ENCODE data around the gene ZNF69.
"Not testable (repeated sequence)": the region's sequence is repeated elsewhere in the genome, so short reads cannot be mapped to it uniquely, and the experiment has no call there.

ZNF69 gene

GRCh38 chr19:11887611-11888531 is at the start of gene ZNF69:
Gene ZNF69 (plus strand): TSS chr19:11887782. CDS start chr19:11887924, 142 bp downstream.
- H3K36me3 ChIP-seq, result no peaks in the 10 kb centered on the region
- H3K27ac ChIP-seq, result peak within 1 kb of the TSS; percentile 93 to 95

GRCh38 chr19:11843722-11844121 is 43.9 kb upstream of the ZNF69 start:
- H3K36me3 ChIP-seq, result no peaks in the 10 kb centered on the region
- no peak overlapping the region for H3K4me3 ChIP-seq
- no peak overlapping the region for H3K27ac ChIP-seq
- no peak for TF ChIP-seq CTCF (IDR thresholded peaks at IDR 0.05)
- peaks cover 0 to 3% (median 0%) of the 10 kb centered on the region in 3 donors for H3K9me3 ChIP-seq
- intact Hi-C loops (cut with DNase I; ENCODE audit: low total_unique reads), result no loop called here
- peaks cover 0 to 6% (median 2%) of the 10 kb centered on the region in 4 donors for H3K4me1 ChIP-seq
- DNase-seq, result no peak
- H3K27me3 ChIP-seq, result no peaks in the 10 kb centered on the region

More at GRCh38 chr19:11887611-11888531, at the start of gene ZNF69:
- H3K4me3 ChIP-seq, result peak within 1 kb of the TSS; percentile 75 to 87
- peaks cover 0 to 17% (median 7%) of the 10 kb centered on the region in 4 donors for H3K4me1 ChIP-seq
- no peaks in the 10 kb centered on the region for H3K9me3 ChIP-seq
- TF ChIP-seq CTCF (IDR thresholded peaks at IDR 0.05), result peak; percentile 28
- intact Hi-C loops (cut with DNase I; ENCODE audit: low total_unique reads), result loop anchor here (10.0 kb wide), 1 partner anchor 93 kb away; the partner anchor contains the start of gene ZNF491
- no peaks in the 10 kb centered on the region for H3K27me3 ChIP-seq
- DNase-seq, result peak; percentile 92 to 94

- H3K9me3 ChIP-seq; intact Hi-C loops (cut with DNase I; ENCODE audit: low total_unique reads); H3K36me3 ChIP-seq; H3K27me3 ChIP-seq; DNase-seq; H3K4me3 ChIP-seq: not testable (repeated sequence)
- Histone ChIP-seq H3K27ac (peak overlapping the region in 1 of 2 donors; percentile 76), H3K4me1 (peaks cover 0 to 23% (median 11%) of the 10 kb centered on the region in 4 donors)
These were observed 40.0 kb upstream of the ZNF69 start for GRCh38 chr19:11847615-11848014.

DNA sequence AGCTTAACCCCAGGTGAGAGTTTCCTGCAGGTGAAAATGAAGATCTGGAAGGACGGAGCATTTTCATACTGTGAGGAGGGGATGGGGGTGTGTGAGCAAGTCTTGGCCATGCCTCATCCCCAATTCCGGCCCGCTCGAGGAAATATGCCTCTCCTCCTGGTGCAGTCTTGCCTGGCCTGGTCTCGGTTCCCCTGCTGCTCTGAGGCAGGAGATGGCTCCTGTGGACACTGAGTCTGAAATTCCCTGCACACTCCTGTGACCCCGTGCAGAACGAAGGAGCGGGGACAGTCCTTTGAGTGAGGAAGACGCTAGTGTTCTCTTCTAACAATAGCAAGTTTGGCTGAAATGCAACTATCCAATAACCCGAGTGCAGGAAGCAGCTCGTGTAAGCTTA is 39.4 kb upstream of the ZNF69 start:
- Histone ChIP-seq H3K36me3 (peaks cover 0 to 5% (median 5%) of the 10 kb centered on the region in 3 donors), H3K4me1 (peaks cover 0 to 23% (median 11%) of the 10 kb centered on the region in 4 donors), H3K27me3 (no peaks in the 10 kb centered on the region), H3K4me3 (peak overlapping the region; percentile 65 to 78), H3K27ac (peak overlapping the region; percentile 74 to 76), H3K9me3 (peaks cover 0 to 7% (median under 1%) of the 10 kb centered on the region in 3 donors)
- DNase-seq, result no peak
- no peak for TF ChIP-seq CTCF (IDR thresholded peaks at IDR 0.05)
- intact Hi-C loops (cut with DNase I; ENCODE audit: low total_unique reads), result no loop called here

DNA sequence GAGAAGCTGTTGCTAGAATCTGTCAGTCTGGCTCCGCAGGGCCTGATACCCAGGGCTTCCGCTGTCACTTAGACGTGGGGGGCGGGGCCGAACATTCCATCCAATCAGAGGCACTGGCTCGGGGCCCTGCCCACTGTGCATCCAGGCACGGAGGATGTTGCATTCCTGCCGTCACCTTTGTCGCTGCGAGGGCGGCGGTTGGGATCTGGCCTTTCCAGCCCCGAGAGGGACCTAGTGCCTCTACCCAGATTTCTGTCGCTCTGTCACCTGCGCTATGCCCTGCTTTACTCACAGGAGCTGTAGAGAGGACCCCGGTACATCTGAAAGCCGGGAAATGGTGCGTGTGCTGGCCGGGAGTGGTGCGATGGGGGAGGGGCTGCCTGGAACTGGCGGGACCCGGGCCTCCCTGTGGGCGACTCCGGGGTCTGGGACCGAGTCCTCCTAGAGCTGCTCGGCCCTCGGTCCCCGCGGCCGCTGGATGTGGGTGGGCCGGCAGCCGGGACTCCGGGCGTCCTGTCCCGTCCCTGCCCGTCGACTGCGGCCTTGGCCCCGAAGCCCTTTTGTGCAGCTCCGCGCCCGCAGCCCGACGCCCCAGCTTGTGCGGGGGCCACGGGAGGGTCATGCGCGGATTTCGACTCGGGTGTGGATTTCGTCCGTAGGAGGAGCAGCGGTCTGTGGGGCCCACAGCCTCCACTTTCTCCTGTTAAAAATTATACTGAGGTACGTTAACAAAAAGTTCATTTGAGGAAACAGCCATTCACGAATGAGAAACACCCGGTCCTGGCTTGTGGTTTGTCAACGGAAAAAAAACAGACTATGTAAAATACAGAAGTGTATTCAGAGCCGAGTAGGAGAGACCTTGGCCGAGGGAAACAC is 38.8 kb upstream of the ZNF69 start, which contains the start of gene ZNF439:
TSS of gene ZNF439 (plus strand) at position 133 of the 876 bp plus-strand sequence. CDS start at position 275, 142 bp downstream.
- Histone ChIP-seq H3K36me3 (peaks cover 5 to 10% (median 6%) of the 10 kb centered on the region in 3 donors), H3K4me3 (peak within 1 kb of the TSS; percentile 65 to 78), H3K9me3 (peaks cover 0 to 13% (median 5%) of the 10 kb centered on the region in 3 donors), H3K27me3 (no peaks in the 10 kb centered on the region), H3K4me1 (peaks cover 0 to 23% (median 11%) of the 10 kb centered on the region in 4 donors), H3K27ac (peak within 1 kb of the TSS; percentile 74 to 76)
- intact Hi-C loops (cut with DNase I; ENCODE audit: low total_unique reads), result no loop called here
- no peak for TF ChIP-seq CTCF (IDR thresholded peaks at IDR 0.05)
- DNase-seq, result peak; percentile 94 to 95

GRCh38 chr19:11850289-11850688 is 37.3 kb upstream of the ZNF69 start:
- H3K4me3 ChIP-seq; H3K27ac ChIP-seq; intact Hi-C loops (cut with DNase I; ENCODE audit: low total_unique reads): not testable (repeated sequence)

More at GRCh38 chr19:11850289-11850688, 37.3 kb upstream of the ZNF69 start:
- not testable (repeated sequence) for H3K27me3 ChIP-seq, DNase-seq
- H3K36me3 ChIP-seq, result peaks cover 10 to 19% (median 13%) of the 10 kb centered on the region in 3 donors
- H3K9me3 ChIP-seq, result peaks cover 0 to 11% (median 5%) of the 10 kb centered on the region in 3 donors
- peaks cover 0 to 23% (median 11%) of the 10 kb centered on the region in 4 donors for H3K4me1 ChIP-seq

All from tibial artery (tissue), 4 donors.